Panc1 (cell line): Measurements from ENCODE around the gene AK2.

Experiments used
- POLR2AphosphoS5 ChIP-seq: IDR thresholded peaks from 2 replicates; pipeline ENCODE4 v1.6.1; 2012; ENCODE audit warnings: mild to moderate bottlenecking, low read depth, low read length, moderate library complexity
- TF ChIP-seq, protein P1 (sequence below): fragments of 450-650 bp; IDR thresholded peaks from 2 replicates; pipeline ENCODE4 v1.5.1; 2017; ENCODE audit warnings: mild to moderate bottlenecking
- TF ChIP-seq, protein P2 (sequence below), 2 experiments: IDR thresholded peaks; 2 replicates each; pipeline ENCODE4 v1.6.1; 2011 to 2012; ENCODE audit warnings: low read depth in 2 of 2, control low read depth in 1 of 2, low read length in 1 of 2, mild to moderate bottlenecking in 1 of 2, moderate library complexity in 1 of 2; ENCODE audit not compliant: insufficient read depth in 1 of 2

DNA sequence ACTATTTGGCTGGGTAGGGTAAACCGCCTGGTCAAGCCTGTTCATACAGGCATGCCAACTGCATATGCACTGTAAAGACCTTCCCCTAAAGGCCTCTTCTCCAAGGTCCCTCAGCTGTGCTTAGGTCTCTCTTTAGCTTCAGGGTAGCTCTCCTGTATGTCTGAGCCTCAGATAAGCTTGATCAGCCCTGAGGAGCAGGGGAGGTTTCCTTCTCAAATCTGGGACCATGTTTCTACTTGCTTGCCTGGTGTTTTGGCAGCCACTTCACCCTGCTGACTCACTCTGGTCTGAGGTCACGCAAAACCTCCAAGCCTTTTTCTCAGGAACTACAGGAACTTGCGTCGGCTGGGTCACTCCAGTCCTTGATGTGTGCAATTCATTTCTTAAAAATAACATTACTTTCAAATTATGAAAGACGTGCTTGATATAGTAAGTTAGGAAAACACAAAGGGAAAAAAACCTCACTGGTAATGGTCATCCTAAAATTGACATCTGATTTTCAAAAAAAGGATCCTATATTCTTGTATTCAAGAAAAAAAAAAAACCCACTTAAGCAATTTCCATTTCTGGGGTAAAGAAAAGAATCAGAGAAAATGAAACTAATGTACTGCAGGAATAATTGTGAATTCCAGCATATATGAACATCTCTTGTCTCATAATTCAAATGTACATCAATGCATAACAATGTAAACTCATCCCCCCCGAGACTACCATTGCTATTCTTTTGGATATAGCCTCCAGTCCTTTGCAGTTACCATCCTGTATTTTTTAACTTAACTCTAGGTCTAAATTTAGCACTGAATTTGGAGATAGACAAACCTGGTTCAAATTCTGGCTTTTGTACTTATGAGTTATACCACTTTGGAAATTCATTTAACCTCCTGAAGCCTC lies 47.3 kb downstream of the AK2 start:
- TF ChIP-seq, protein P1, sequence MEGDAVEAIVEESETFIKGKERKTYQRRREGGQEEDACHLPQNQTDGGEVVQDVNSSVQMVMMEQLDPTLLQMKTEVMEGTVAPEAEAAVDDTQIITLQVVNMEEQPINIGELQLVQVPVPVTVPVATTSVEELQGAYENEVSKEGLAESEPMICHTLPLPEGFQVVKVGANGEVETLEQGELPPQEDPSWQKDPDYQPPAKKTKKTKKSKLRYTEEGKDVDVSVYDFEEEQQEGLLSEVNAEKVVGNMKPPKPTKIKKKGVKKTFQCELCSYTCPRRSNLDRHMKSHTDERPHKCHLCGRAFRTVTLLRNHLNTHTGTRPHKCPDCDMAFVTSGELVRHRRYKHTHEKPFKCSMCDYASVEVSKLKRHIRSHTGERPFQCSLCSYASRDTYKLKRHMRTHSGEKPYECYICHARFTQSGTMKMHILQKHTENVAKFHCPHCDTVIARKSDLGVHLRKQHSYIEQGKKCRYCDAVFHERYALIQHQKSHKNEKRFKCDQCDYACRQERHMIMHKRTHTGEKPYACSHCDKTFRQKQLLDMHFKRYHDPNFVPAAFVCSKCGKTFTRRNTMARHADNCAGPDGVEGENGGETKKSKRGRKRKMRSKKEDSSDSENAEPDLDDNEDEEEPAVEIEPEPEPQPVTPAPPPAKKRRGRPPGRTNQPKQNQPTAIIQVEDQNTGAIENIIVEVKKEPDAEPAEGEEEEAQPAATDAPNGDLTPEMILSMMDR, result no peak
- TF ChIP-seq POLR2AphosphoS5, result no peak
- TF ChIP-seq, protein P2, sequence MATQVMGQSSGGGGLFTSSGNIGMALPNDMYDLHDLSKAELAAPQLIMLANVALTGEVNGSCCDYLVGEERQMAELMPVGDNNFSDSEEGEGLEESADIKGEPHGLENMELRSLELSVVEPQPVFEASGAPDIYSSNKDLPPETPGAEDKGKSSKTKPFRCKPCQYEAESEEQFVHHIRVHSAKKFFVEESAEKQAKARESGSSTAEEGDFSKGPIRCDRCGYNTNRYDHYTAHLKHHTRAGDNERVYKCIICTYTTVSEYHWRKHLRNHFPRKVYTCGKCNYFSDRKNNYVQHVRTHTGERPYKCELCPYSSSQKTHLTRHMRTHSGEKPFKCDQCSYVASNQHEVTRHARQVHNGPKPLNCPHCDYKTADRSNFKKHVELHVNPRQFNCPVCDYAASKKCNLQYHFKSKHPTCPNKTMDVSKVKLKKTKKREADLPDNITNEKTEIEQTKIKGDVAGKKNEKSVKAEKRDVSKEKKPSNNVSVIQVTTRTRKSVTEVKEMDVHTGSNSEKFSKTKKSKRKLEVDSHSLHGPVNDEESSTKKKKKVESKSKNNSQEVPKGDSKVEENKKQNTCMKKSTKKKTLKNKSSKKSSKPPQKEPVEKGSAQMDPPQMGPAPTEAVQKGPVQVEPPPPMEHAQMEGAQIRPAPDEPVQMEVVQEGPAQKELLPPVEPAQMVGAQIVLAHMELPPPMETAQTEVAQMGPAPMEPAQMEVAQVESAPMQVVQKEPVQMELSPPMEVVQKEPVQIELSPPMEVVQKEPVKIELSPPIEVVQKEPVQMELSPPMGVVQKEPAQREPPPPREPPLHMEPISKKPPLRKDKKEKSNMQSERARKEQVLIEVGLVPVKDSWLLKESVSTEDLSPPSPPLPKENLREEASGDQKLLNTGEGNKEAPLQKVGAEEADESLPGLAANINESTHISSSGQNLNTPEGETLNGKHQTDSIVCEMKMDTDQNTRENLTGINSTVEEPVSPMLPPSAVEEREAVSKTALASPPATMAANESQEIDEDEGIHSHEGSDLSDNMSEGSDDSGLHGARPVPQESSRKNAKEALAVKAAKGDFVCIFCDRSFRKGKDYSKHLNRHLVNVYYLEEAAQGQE (IDR thresholded peaks at IDR 0.05; ENCODE audit: insufficient read depth in 1 of 2, low read depth in 2 of 2, low read length in 1 of 2), result no peak
